ENCODE data around the gene PRL. TPM values are rescaled to one million over a fixed set of nuclear protein-coding genes. Genes with fewer than 3 reads are reported as not detected.

The PRL gene
- total RNA-seq, 2 donors from 2014 or later, result not detected

- no peaks in the 10 kb centered on the region for H3K36me3 ChIP-seq (replicated peaks in 1 of 2; ENCODE audit: insufficient read depth in 1 of 2, low read depth in 2 of 2)
- H3K27ac ChIP-seq, result no peak overlapping the region
- DNase-seq (no peak), ATAC-seq (no peak)
- peaks cover 8% of the 10 kb centered on the region for H3K4me1 ChIP-seq
- intact Hi-C loops (cut with DNase I), result no loop called here
- no peaks in the 10 kb centered on the region for H3K27me3 ChIP-seq
- no peaks in the 10 kb centered on the region for H3K9me3 ChIP-seq
- no peak for TF ChIP-seq POLR2A (IDR thresholded peaks at IDR 0.05)
- TF ChIP-seq, protein P1, sequence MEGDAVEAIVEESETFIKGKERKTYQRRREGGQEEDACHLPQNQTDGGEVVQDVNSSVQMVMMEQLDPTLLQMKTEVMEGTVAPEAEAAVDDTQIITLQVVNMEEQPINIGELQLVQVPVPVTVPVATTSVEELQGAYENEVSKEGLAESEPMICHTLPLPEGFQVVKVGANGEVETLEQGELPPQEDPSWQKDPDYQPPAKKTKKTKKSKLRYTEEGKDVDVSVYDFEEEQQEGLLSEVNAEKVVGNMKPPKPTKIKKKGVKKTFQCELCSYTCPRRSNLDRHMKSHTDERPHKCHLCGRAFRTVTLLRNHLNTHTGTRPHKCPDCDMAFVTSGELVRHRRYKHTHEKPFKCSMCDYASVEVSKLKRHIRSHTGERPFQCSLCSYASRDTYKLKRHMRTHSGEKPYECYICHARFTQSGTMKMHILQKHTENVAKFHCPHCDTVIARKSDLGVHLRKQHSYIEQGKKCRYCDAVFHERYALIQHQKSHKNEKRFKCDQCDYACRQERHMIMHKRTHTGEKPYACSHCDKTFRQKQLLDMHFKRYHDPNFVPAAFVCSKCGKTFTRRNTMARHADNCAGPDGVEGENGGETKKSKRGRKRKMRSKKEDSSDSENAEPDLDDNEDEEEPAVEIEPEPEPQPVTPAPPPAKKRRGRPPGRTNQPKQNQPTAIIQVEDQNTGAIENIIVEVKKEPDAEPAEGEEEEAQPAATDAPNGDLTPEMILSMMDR (IDR thresholded peaks at IDR 0.05), result no peak
- WGBS, 2 donors, result 88 to 91% methylated on average over 8 of the region's 8 CpGs
- no peak overlapping the region for H3K4me3 ChIP-seq
These were observed 6.8 kb downstream of the PRL start for GRCh38 chr6:22290045-22290444.

- Histone ChIP-seq H3K4me3 (no peak overlapping the region), H3K4me1 (peaks cover 9% of the 10 kb centered on the region), H3K27me3 (no peaks in the 10 kb centered on the region), H3K27ac (no peak overlapping the region), H3K36me3 (replicated peaks in 1 of 2; ENCODE audit: insufficient read depth in 1 of 2, low read depth in 2 of 2) (no peaks in the 10 kb centered on the region), H3K9me3 (no peaks in the 10 kb centered on the region)
- TF ChIP-seq, protein P1 (IDR thresholded peaks at IDR 0.05), result no peak
- TF ChIP-seq POLR2A (IDR thresholded peaks at IDR 0.05), result no peak
- ATAC-seq (no peak), DNase-seq (no peak)
- 92 to 93% methylated on average over 18 of the region's 18 CpGs for WGBS, 2 donors
- intact Hi-C loops (cut with DNase I), result no loop called here
These were observed 8.1 kb downstream of the PRL start for GRCh38 chr6:22288721-22289120.

DNA sequence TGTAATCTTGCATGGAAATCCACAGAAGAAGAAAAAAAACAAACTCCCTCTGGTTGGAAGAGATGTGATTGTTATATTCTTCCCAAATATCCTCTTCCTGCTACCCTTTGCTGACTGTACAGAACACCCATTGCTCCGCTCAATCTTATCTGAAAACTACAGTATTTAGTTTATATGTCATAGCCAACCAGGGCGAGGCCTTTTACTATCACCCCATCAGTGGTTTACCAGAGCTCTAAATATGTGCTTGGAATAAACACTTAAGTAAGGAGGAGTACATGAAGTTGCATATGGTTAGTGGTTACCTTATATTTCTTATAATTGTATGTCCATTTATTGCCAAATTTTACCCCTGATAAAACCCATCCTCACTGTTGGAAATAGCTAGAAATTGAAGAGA lies 12.2 kb downstream of the PRL start:
- peaks cover 9% of the 10 kb centered on the region for H3K4me1 ChIP-seq
- H3K36me3 ChIP-seq (replicated peaks in 1 of 2; ENCODE audit: insufficient read depth in 1 of 2, low read depth in 2 of 2), result no peaks in the 10 kb centered on the region
- no peak overlapping the region for H3K27ac ChIP-seq
- no peaks in the 10 kb centered on the region for H3K27me3 ChIP-seq
- H3K4me3 ChIP-seq, result no peak overlapping the region
- WGBS, 2 donors, result 96% methylated on average over 2 of the region's 2 CpGs
- ATAC-seq (no peak), DNase-seq (no peak)
- H3K9me3 ChIP-seq, result no peaks in the 10 kb centered on the region
- no peak for TF ChIP-seq POLR2A (IDR thresholded peaks at IDR 0.05)
- TF ChIP-seq, protein P1 (IDR thresholded peaks at IDR 0.05), result no peak
- intact Hi-C loops (cut with DNase I), result no loop called here

DNA sequence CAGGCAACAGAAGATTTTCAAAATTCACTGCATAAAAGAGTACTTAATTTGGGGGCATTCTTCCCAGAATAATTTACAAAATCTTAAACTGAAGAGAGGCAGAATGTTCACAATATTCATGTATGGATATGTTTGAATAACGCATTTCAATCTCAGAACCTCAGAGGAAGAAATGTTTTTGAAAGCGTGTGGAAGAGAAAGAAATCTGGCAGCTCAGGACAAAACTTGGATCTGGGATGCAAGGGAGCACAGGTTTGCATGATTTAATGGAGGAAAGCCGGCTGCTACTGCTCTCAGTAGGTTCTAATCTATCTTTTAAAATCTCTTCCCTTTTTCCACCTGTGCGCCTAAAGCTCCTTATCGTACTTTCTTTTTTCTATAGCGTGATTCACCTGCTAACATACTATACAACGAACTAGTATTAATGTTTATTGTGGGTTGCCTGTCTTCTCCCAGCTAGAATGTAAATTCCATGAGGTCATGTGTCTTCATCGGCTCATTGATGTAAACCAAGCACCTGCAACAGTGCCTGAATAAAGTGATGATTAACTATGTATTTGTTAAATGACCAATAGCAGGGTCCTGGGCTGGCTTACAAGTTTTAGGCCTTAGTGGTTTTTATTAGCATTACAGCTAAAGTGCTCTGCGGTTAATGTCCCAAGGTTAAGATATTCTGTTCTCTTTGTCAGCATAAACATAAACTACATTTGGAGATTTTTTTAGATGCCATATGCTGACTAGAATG lies 15.3 kb downstream of the PRL start:
- H3K4me1 ChIP-seq, result peaks cover 9% of the 10 kb centered on the region
- DNase-seq (no peak), ATAC-seq (no peak)
- H3K9me3 ChIP-seq, result no peaks in the 10 kb centered on the region
- no peaks in the 10 kb centered on the region for H3K27me3 ChIP-seq
- H3K36me3 ChIP-seq (replicated peaks in 1 of 2; ENCODE audit: insufficient read depth in 1 of 2, low read depth in 2 of 2), result no peaks in the 10 kb centered on the region
- H3K27ac ChIP-seq, result no peak overlapping the region
- no peak overlapping the region for H3K4me3 ChIP-seq
- intact Hi-C loops (cut with DNase I), result no loop called here
- WGBS, 2 donors, result 92 to 94% methylated on average over 9 of the region's 9 CpGs
- TF ChIP-seq, protein P1 (IDR thresholded peaks at IDR 0.05), result no peak
- no peak for TF ChIP-seq POLR2A (IDR thresholded peaks at IDR 0.05)

- H3K27ac ChIP-seq, result no peak overlapping the region
- H3K4me1 ChIP-seq, result no peaks in the 10 kb centered on the region
- H3K36me3 ChIP-seq (replicated peaks in 1 of 2; ENCODE audit: insufficient read depth in 1 of 2, low read depth in 2 of 2), result no peaks in the 10 kb centered on the region
- ATAC-seq, result no peak
- TF ChIP-seq POLR2A (IDR thresholded peaks at IDR 0.05), result no peak
- TF ChIP-seq, protein P1 (IDR thresholded peaks at IDR 0.05), result no peak
- H3K9me3 ChIP-seq, result no peaks in the 10 kb centered on the region
- intact Hi-C loops (cut with DNase I), result no loop called here
- DNase-seq, result no peak
- H3K4me3 ChIP-seq, result no peak overlapping the region
- H3K27me3 ChIP-seq, result no peaks in the 10 kb centered on the region
- WGBS, 2 donors, result 76 to 82% methylated on average over 2 of the region's 2 CpGs
These were observed 17.4 kb downstream of the PRL start for GRCh38 chr6:22279427-22279826.

Data from body of pancreas (tissue), 4 donors.